Breast epithelium (tissue), 3 donors: ENCODE results near the gene CDK18.

ENCODE experiments used
- POLR2A ChIP-seq: fragments of 450-650 bp; IDR thresholded peaks from one replicate; pipeline ENCODE4 v1.6.1; 2016; ENCODE audit warnings: antibody characterized with exemption, mild to moderate bottlenecking, moderate library complexity
- POLR2AphosphoS5 ChIP-seq, 3 donors: sonication (generic); formaldehyde crosslinking; IDR thresholded peaks; one replicate each; pipeline ENCODE4 v1.6.1; 2017; ENCODE audit warnings: antibody characterized with exemption in 3 of 3
- TF ChIP-seq, protein P1 (sequence below), 3 donors: fragments of 450-650 bp; IDR thresholded peaks; one replicate each; pipeline ENCODE4 v1.5.1; 2016 to 2017; ENCODE audit warnings: antibody characterized with exemption in 3 of 3, mild to moderate bottlenecking in 3 of 3, moderate library complexity in 3 of 3

DNA sequence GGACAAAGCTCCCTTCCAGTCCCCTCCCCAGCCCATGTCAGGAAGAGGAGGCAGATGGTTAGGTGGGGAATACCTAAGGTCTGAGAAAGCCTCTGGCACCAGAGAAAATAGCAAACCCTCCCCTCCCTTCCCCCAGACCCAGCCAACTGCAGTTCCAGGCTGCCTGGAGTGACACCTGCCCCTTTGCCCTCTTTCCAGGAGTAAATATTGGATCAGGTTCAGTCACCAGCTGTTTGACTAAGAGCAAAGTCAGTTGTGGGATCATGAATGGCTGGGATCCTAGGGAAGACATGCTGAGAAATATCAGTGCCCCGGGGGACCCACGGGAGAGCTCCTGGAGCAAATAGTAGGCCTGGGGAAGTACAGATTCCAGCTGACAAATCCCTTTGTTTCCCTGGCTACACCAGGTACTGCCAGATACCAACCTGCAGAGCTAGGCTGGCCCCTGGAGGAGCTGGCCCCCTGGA, 12.2 kb upstream of the CDK18 start:
- TF ChIP-seq, protein P1, sequence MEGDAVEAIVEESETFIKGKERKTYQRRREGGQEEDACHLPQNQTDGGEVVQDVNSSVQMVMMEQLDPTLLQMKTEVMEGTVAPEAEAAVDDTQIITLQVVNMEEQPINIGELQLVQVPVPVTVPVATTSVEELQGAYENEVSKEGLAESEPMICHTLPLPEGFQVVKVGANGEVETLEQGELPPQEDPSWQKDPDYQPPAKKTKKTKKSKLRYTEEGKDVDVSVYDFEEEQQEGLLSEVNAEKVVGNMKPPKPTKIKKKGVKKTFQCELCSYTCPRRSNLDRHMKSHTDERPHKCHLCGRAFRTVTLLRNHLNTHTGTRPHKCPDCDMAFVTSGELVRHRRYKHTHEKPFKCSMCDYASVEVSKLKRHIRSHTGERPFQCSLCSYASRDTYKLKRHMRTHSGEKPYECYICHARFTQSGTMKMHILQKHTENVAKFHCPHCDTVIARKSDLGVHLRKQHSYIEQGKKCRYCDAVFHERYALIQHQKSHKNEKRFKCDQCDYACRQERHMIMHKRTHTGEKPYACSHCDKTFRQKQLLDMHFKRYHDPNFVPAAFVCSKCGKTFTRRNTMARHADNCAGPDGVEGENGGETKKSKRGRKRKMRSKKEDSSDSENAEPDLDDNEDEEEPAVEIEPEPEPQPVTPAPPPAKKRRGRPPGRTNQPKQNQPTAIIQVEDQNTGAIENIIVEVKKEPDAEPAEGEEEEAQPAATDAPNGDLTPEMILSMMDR (IDR thresholded peaks at IDR 0.05): no peak
- no peak for TF ChIP-seq POLR2AphosphoS5 (IDR thresholded peaks at IDR 0.05)
- TF ChIP-seq POLR2A: no peak
